Neural crest cell (in vitro differentiated cells): ENCODE results near the gene LOXL1. TPM values are rescaled to one million over a fixed set of nuclear protein-coding genes. Genes with fewer than 3 reads are reported as not detected.

ENCODE experiments used
- DNase-seq: peaks from one replicate; pipeline ENCODE4 v3.0.0; 2021; ENCODE audit warnings: low read depth, mixed read lengths, low spot score
- H3K27ac Mint-ChIP-seq: one replicate; pipeline ENCODE4 v1.8.0; 2021; ENCODE audit warnings: mild to moderate bottlenecking, mixed read lengths; ENCODE audit not compliant: unreplicated experiment
- H3K27me3 Mint-ChIP-seq: 2 replicates; pipeline ENCODE4 v1.8.0; 2021; ENCODE audit warnings: low read depth, mild to moderate bottlenecking, mixed read lengths
- H3K36me3 Mint-ChIP-seq: 2 replicates; pipeline ENCODE4 v1.8.0; 2021; ENCODE audit warnings: low read depth, mild to moderate bottlenecking, mixed read lengths
- H3K4me1 Mint-ChIP-seq: 2 replicates; pipeline ENCODE4 v1.8.0; 2021; ENCODE audit warnings: mixed read lengths
- H3K4me3 Mint-ChIP-seq: one replicate; pipeline ENCODE4 v1.8.0; 2021; ENCODE audit warnings: mild to moderate bottlenecking, mixed read lengths
- H3K9me3 Mint-ChIP-seq: 2 replicates; pipeline ENCODE4 v1.8.0; 2021; ENCODE audit warnings: mixed read lengths
- long read RNA-seq: library from polyadenylated mRNA; unstranded; transcript quantifications from one replicate; pipeline ENCODE4 v2.0.0, GENCODE V29; 2020
- total RNA-seq: library from RNA; stranded (reverse); gene quantifications from 2 replicates; pipeline ENCODE4 v1.2.1, GENCODE V29; 2021
- TF ChIP-seq, protein P1 (sequence below): fragments of 200-600 bp; sonication (generic); conservative IDR thresholded peaks from 2 replicates; pipeline ENCODE4 v1.5.0; 2021; ENCODE audit warnings: antibody characterized with exemption, mild to moderate bottlenecking

Gene LOXL1, protein sequence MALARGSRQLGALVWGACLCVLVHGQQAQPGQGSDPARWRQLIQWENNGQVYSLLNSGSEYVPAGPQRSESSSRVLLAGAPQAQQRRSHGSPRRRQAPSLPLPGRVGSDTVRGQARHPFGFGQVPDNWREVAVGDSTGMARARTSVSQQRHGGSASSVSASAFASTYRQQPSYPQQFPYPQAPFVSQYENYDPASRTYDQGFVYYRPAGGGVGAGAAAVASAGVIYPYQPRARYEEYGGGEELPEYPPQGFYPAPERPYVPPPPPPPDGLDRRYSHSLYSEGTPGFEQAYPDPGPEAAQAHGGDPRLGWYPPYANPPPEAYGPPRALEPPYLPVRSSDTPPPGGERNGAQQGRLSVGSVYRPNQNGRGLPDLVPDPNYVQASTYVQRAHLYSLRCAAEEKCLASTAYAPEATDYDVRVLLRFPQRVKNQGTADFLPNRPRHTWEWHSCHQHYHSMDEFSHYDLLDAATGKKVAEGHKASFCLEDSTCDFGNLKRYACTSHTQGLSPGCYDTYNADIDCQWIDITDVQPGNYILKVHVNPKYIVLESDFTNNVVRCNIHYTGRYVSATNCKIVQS
- total RNA-seq = 17.3 and 19.9 TPM in 2 replicates
- long read RNA-seq = 0 reads

DNA sequence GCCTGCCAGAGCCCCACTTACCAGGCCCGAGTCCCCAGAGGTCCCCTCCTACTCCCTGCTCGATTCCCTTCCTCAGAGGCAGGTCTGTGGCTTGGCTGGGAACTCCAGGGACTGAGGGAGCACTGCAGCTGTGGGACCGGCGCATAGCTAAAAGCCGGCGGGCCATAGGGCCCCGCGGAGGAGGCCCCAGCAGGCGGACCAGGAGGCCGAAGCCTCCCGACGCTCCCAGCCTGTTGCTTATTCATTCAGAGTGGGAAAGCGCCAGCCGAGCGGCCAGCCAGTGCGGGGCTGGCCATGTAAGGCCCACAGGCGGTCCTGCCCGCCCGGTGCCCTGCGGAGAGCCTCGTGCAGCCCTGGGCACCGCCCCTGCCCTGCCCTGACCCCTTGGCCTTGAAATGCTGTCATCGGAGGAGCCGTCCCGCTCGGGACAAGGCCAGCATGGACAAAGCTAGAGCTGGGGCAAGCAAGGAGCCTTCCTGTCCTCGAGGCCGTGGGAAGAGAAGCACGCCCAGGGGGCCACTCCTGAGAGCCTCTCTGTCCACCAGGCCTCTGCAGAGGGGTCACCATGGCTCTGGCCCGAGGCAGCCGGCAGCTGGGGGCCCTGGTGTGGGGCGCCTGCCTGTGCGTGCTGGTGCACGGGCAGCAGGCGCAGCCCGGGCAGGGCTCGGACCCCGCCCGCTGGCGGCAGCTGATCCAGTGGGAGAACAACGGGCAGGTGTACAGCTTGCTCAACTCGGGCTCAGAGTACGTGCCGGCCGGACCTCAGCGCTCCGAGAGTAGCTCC is at the start of gene LOXL1:
TSS of gene LOXL1 (plus strand) at position 244 of the 784 bp plus-strand sequence. CDS start at position 566, 322 bp downstream.
- peak; percentile 61 for DNase-seq
- no peak within 1 kb of the TSS for H3K27ac Mint-ChIP-seq
- no peaks in the 10 kb centered on the region for H3K36me3 Mint-ChIP-seq
- no peaks in the 10 kb centered on the region for H3K9me3 Mint-ChIP-seq
- peaks cover 53% of the 10 kb centered on the region for H3K4me1 Mint-ChIP-seq
- peak within 1 kb of the TSS; percentile 67 for H3K4me3 Mint-ChIP-seq
- H3K27me3 Mint-ChIP-seq = peaks cover 23% of the 10 kb centered on the region
- TF ChIP-seq, protein P1, sequence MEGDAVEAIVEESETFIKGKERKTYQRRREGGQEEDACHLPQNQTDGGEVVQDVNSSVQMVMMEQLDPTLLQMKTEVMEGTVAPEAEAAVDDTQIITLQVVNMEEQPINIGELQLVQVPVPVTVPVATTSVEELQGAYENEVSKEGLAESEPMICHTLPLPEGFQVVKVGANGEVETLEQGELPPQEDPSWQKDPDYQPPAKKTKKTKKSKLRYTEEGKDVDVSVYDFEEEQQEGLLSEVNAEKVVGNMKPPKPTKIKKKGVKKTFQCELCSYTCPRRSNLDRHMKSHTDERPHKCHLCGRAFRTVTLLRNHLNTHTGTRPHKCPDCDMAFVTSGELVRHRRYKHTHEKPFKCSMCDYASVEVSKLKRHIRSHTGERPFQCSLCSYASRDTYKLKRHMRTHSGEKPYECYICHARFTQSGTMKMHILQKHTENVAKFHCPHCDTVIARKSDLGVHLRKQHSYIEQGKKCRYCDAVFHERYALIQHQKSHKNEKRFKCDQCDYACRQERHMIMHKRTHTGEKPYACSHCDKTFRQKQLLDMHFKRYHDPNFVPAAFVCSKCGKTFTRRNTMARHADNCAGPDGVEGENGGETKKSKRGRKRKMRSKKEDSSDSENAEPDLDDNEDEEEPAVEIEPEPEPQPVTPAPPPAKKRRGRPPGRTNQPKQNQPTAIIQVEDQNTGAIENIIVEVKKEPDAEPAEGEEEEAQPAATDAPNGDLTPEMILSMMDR = no peak

DNA sequence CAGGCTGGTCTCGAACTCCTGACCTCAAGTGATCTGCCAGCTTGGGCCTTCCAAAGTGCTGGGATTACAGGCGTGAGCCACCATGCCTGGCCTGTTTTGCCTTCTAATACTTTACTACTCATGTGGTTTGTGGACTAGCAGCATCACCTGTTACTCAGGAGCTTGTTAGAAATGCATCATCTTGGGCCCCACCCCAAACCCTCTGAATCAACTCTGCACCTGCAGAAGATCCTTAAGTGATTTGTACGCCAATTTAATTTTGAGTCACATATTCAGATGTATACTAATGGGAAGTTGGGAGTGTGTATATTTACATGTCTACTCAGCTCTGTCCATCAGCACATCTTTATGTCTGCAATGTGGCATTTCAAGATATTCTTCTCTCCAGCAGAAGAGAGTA is 46.8 kb upstream of the LOXL1 start:
- H3K4me1 Mint-ChIP-seq = no peaks in the 10 kb centered on the region
- TF ChIP-seq, protein P1 = no peak
- H3K27ac Mint-ChIP-seq = no peak overlapping the region
- no peak overlapping the region for H3K4me3 Mint-ChIP-seq
- H3K36me3 Mint-ChIP-seq = no peaks in the 10 kb centered on the region
- peaks cover 2% of the 10 kb centered on the region for H3K9me3 Mint-ChIP-seq
- no peak for DNase-seq
- H3K27me3 Mint-ChIP-seq = peaks cover 17% of the 10 kb centered on the region

DNA sequence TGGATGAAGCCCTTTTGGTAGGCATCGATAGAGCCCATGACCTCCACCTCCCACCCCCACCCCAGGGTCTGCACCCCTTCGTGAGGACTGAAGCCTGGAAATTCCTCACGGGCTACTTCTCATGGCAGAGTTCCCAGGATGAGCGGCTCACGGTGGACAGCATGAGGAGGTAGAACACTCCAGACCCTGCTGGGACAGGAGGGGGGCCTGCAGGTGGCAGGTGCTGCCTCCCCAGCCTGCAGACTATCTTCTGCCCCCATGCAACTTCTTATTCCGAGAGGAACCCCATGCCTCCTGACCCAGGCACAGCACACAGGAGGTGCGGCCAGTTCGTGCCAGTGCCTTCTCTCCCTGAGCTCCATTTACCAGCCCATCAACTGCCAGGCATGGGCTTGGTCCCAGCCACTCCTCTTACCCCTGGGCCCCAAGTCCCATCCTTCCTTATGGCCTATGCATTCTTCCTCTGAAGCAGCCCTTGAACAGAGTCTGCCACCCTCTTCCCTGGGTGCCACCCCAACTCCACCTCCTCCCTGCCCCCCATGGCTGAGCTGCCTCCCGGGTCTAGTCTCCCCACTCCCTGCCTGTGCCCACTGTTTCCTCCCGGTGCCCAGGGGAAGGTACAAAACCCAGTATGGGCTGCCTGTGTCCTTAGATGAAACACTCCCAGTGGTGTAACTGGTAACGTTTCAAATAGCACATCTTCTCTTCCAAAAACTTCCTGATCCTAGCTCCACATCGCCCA is 44.5 kb upstream of the LOXL1 start:
- Mint-ChIP-seq H3K9me3 (peaks cover 2% of the 10 kb centered on the region), H3K4me3 (no peak overlapping the region), H3K4me1 (no peaks in the 10 kb centered on the region), H3K27ac (no peak overlapping the region), H3K27me3 (peaks cover 17% of the 10 kb centered on the region), H3K36me3 (no peaks in the 10 kb centered on the region)
- DNase-seq = no peak
- TF ChIP-seq, protein P1 = no peak

DNA sequence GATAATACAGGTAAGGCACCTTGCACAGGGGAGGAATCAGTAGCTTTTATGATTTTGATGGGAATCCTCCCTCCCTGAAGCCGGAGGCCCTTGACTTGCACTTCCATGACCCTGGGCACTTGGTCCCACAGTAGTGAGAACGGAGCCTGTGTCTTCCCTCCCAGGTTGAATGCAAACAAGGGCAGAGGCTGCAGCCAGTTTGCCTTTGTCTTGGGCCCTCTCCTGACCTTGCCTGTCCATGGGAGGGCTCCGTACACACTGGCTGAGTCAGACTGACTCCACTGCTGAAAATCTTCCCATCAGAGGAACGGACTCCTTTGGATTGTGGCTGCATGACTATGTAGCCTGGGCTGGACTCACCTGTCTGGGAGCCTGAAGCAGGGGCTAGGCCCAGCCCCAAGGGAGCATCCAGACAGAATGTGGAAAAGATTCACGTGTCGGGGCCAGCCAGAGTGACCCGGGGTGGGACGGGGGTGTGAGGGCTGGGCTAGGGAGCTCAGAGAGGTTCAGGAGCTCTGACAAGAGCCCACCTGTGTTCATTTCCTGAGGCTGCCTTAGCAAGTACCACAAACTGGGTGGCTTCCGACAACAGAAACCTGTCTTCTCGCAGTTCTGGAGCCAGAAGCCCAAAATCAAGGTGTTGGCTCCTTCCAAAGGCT is 43.4 kb upstream of the LOXL1 start:
- TF ChIP-seq, protein P1 = no peak
- no peaks in the 10 kb centered on the region for H3K4me1 Mint-ChIP-seq

More for the DNA sequence above, 43.4 kb upstream of the LOXL1 start:
- H3K27ac Mint-ChIP-seq = no peak overlapping the region
- no peak overlapping the region for H3K4me3 Mint-ChIP-seq
- H3K27me3 Mint-ChIP-seq = peaks cover 17% of the 10 kb centered on the region
- H3K9me3 Mint-ChIP-seq = no peaks in the 10 kb centered on the region
- no peak for DNase-seq
- H3K36me3 Mint-ChIP-seq = no peaks in the 10 kb centered on the region
